Natural killer cell treated with Interleukin-12 subunit alpha and Interleukin-12 subunit beta and Interleukin-15 and Interleukin-18, amount 100 ng/mL, for 72 hours (primary cell): Measurements from ENCODE around the gene WFDC11. TPM values are rescaled to one million over a fixed set of nuclear protein-coding genes. Genes with fewer than 3 reads are reported as not detected.
"Not testable (repeated sequence)": the region's sequence is repeated elsewhere in the genome, so short reads cannot be mapped to it uniquely, and the experiment has no call there.

ENCODE experiments used
- ATAC-seq, 2 donors: fragments of 150-1000 bp; cut with Tn5 transposase in 1 of 2; sonication (Bioruptor Pico), chemical (Tn5 transposase) in 1 of 2; 2 replicates each; pipeline ENCODE4 v1.10.0; 2021
- DNase-seq: peaks from one replicate; pipeline ENCODE4 v3.0.0; 2022; ENCODE audit warnings: low spot score
- H3K27ac Mint-ChIP-seq, 2 donors: 1 replicate in 1 of 2; 2 replicates in 1 of 2; pipeline ENCODE4 v1.8.0; 2022; ENCODE audit warnings: mixed read lengths in 2 of 2, mild to moderate bottlenecking in 1 of 2, moderate library complexity in 1 of 2
- H3K27me3 Mint-ChIP-seq, 2 donors: 1 replicate in 1 of 2; 2 replicates in 1 of 2; pipeline ENCODE4 v1.8.0; 2022; ENCODE audit warnings: mixed read lengths in 2 of 2
- H3K36me3 Mint-ChIP-seq: one replicate; pipeline ENCODE4 v1.8.0; 2022; ENCODE audit warnings: mixed read lengths
- H3K4me1 Mint-ChIP-seq, 2 donors: 1 replicate in 1 of 2; 2 replicates in 1 of 2; pipeline ENCODE4 v1.8.0; 2022; ENCODE audit warnings: low read depth in 2 of 2, mixed read lengths in 2 of 2, mild to moderate bottlenecking in 1 of 2
- H3K4me3 Mint-ChIP-seq: one replicate; pipeline ENCODE4 v1.8.0; 2022; ENCODE audit warnings: mixed read lengths
- H3K9me3 Mint-ChIP-seq: 2 replicates; pipeline ENCODE4 v1.8.0; 2022; ENCODE audit warnings: mixed read lengths
- total RNA-seq, 2 donors: library from RNA; stranded (reverse); gene quantifications; one replicate each; pipeline ENCODE4 v1.2.3, GENCODE V29; 2022

The WFDC11 gene
- total RNA-seq = not detected

GRCh38 chr20:45670139-45670538 lies at the start of gene WFDC11:
TSS of gene WFDC11 (minus strand) at chr20:45670239. CDS start at chr20:45650600, 19,639 bp downstream.
- DNase-seq = no peak
- Mint-ChIP-seq H3K4me1 (no peaks in the 10 kb centered on the region), H3K36me3 (peaks cover 1% of the 10 kb centered on the region)

GRCh38 chr20:45716141-45716688 lies 46.2 kb upstream of the WFDC11 start:
- DNase-seq, H3K36me3 Mint-ChIP-seq, H3K9me3 Mint-ChIP-seq, H3K4me3 Mint-ChIP-seq, ATAC-seq, H3K4me1 Mint-ChIP-seq, H3K27ac Mint-ChIP-seq: not testable (repeated sequence)
- H3K27me3 Mint-ChIP-seq = peaks cover 15 to 52% of the 10 kb centered on the region in 2 donors

More at GRCh38 chr20:45670139-45670538, at the start of gene WFDC11:
- peaks cover 20 to 54% of the 10 kb centered on the region in 2 donors for H3K27me3 Mint-ChIP-seq
- H3K4me3 Mint-ChIP-seq = no peak within 1 kb of the TSS
- H3K27ac Mint-ChIP-seq = no peak within 1 kb of the TSS
- H3K9me3 Mint-ChIP-seq = no peaks in the 10 kb centered on the region
- no peak for ATAC-seq

GRCh38 chr20:45704969-45705637 lies 35.1 kb upstream of the WFDC11 start, which contains the start of gene WFDC10B:
TSS of gene WFDC10B (minus strand) at chr20:45705019. CDS start at chr20:45685992, 19,027 bp downstream.
- DNase-seq (no peak), ATAC-seq (no peak)
- Mint-ChIP-seq H3K27ac (no peak within 1 kb of the TSS), H3K36me3 (no peaks in the 10 kb centered on the region), H3K4me1 (no peaks in the 10 kb centered on the region), H3K27me3 (peaks cover 40 to 44% of the 10 kb centered on the region in 2 donors), H3K4me3 (no peak within 1 kb of the TSS), H3K9me3 (no peaks in the 10 kb centered on the region)

DNA sequence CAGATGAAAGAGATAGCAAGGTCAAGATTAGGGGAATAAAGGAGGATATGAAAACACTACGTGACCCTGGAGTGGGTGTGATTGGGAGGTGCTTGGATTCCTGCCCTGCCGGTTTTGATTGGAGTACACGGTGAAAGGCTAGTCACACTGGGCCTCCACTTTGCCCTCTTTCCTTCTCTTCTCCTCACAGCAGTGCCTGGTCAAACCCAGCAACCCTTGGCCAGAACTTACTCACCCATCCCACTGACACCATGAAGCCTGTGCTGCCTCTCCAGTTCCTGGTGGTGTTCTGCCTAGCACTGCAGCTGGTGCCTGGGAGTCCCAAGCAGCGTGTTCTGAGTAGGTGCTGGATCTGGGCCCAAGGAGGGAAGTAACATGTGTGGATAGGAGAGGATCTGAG lies 31.8 kb upstream of the WFDC11 start, which contains the start of gene WFDC13:
WFDC13 (plus strand) TSS at position 166 of the 400 bp plus-strand sequence; CDS start at position 252, 86 bp downstream.
- DNase-seq (no peak), ATAC-seq (no peak)
- Mint-ChIP-seq H3K27me3 (peaks cover 26 to 27% of the 10 kb centered on the region in 2 donors), H3K4me1 (no peaks in the 10 kb centered on the region), H3K9me3 (no peaks in the 10 kb centered on the region), H3K27ac (no peak within 1 kb of the TSS), H3K4me3 (no peak within 1 kb of the TSS), H3K36me3 (no peaks in the 10 kb centered on the region)

- Mint-ChIP-seq H3K4me3 (no peak overlapping the region), H3K9me3 (no peaks in the 10 kb centered on the region), H3K27me3 (peaks cover 28 to 29% of the 10 kb centered on the region in 2 donors), H3K4me1 (no peaks in the 10 kb centered on the region), H3K27ac (no peak overlapping the region), H3K36me3 (no peaks in the 10 kb centered on the region)
- DNase-seq (no peak), ATAC-seq (no peak)
Observed at GRCh38 chr20:45701104-45701503, 31.1 kb upstream of the WFDC11 start.

DNA sequence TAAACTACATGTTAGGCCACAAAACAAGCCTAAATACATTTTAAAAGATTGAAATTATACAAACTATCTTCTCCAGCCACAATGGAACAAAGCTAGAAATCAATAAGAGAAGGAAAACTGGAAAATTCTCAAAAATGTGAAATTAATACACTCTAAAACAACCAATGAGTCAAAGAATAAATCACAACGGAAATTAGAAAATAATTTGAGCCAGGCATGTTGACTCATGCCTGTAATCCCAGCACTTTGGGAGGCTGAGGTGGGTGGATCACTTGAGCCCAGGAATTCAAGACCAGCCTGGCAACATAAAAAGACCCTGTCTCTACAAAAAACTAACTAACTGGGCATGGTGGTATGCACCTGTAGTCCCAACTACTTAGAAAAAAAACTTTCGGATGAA lies 25.5 kb upstream of the WFDC11 start:
- Mint-ChIP-seq H3K4me1 (no peaks in the 10 kb centered on the region), H3K27ac (no peak overlapping the region)

DNA sequence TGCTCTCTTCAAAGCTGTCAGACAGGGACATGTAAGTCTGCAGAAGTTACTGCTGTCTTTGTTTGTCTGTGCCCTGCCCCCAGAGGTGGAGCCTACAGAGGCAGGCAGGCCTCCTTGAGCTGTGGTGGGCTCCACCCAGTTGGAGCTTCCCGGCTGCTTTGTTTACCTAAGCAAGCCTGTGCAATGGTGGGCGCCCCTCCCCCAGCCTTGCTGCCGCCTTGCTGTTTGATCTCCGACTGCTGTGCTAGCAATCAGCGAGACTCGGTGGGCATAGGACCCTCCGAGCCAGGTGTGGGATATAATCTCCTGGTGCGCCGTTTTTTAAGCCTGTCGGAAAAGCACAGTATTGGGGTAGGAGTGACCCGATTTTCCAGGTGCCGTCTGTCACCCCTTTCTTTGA lies 23.3 kb upstream of the WFDC11 start:
- peaks cover 17 to 39% of the 10 kb centered on the region in 2 donors for H3K27me3 Mint-ChIP-seq
- not testable (repeated sequence) for H3K27ac Mint-ChIP-seq, H3K4me1 Mint-ChIP-seq

More for the DNA sequence above, 25.5 kb upstream of the WFDC11 start:
- ATAC-seq (no peak), DNase-seq (no peak)
- H3K36me3 Mint-ChIP-seq = no peaks in the 10 kb centered on the region
- H3K27me3 Mint-ChIP-seq = peaks cover 17 to 36% of the 10 kb centered on the region in 2 donors
- H3K9me3 Mint-ChIP-seq = peaks cover 2% of the 10 kb centered on the region
- H3K4me3 Mint-ChIP-seq = no peak overlapping the region

GRCh38 chr20:45685896-45686295 lies 15.9 kb upstream of the WFDC11 start:
- ATAC-seq = peak in 1 of 2 donors; percentile 45

More for the DNA sequence above, 23.3 kb upstream of the WFDC11 start:
- not testable (repeated sequence) for DNase-seq, H3K4me3 Mint-ChIP-seq, H3K36me3 Mint-ChIP-seq, H3K9me3 Mint-ChIP-seq, ATAC-seq

DNA sequence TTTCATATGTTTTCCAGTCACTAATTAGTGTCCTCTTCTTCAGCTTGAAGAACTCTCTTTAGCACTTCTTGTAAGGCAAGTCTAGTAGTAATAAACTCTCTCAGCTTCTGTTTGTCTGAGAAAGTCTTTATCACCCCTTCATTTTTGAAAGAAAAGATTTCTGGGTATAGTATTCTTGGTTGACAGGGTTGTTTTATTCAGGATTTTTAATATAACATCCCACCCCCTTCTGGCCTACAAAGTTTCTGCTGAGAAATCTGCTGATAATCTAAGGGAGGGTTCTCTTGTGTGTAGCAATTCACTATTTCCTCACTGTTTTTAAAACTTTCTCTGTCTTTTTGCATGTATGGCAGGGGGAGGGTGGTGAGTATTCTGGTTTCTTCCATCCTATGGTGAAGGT lies 9.6 kb upstream of the WFDC11 start:
- Mint-ChIP-seq H3K4me3 (no peak overlapping the region), H3K27me3 (peaks cover 8 to 37% of the 10 kb centered on the region in 2 donors), H3K4me1 (peaks cover 0 to 3% of the 10 kb centered on the region in 2 donors), H3K27ac (no peak overlapping the region), H3K36me3 (peaks cover 17% of the 10 kb centered on the region), H3K9me3 (peaks cover 3% of the 10 kb centered on the region)
- DNase-seq = no peak
- ATAC-seq = no peak

More at GRCh38 chr20:45685896-45686295, 15.9 kb upstream of the WFDC11 start:
- H3K27me3 Mint-ChIP-seq = peaks cover 12 to 23% of the 10 kb centered on the region in 2 donors
- no peak for DNase-seq
- H3K4me3 Mint-ChIP-seq = no peak overlapping the region
- no peak overlapping the region for H3K27ac Mint-ChIP-seq
- H3K9me3 Mint-ChIP-seq = peaks cover 2% of the 10 kb centered on the region
- no peaks in the 10 kb centered on the region for H3K36me3 Mint-ChIP-seq
- peaks cover 0 to 3% of the 10 kb centered on the region in 2 donors for H3K4me1 Mint-ChIP-seq

GRCh38 chr20:45672765-45673164 lies 2.7 kb upstream of the WFDC11 start:
- no peak for ATAC-seq

DNA sequence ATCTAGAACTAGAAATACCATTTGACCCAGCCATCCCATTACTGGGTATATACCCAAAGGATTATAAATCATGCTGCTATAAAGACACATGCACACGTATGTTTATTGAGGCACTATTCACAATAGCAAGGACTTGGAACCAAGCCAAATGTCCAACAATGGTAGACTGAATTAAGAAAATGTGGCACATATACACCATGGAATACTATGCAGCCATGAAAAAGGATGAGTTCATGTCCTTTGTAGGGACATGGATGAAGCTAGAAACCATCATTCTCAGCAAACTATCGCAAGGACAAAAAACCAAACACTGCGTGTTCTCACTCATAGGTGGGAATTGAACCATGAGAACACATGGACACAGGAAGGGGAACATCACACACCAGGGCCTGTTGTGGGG lies 13.0 kb downstream of the WFDC11 start:
- H3K4me1 Mint-ChIP-seq, H3K4me3 Mint-ChIP-seq, H3K27ac Mint-ChIP-seq, H3K36me3 Mint-ChIP-seq, H3K9me3 Mint-ChIP-seq, ATAC-seq, DNase-seq: not testable (repeated sequence)
- peaks cover 15 to 24% of the 10 kb centered on the region in 2 donors for H3K27me3 Mint-ChIP-seq

More at GRCh38 chr20:45672765-45673164, 2.7 kb upstream of the WFDC11 start:
- no peak for DNase-seq
- Mint-ChIP-seq H3K36me3 (no peaks in the 10 kb centered on the region), H3K9me3 (no peaks in the 10 kb centered on the region), H3K27ac (no peak overlapping the region), H3K4me3 (no peak overlapping the region), H3K4me1 (no peaks in the 10 kb centered on the region), H3K27me3 (peaks cover 21 to 64% of the 10 kb centered on the region in 2 donors)

DNA sequence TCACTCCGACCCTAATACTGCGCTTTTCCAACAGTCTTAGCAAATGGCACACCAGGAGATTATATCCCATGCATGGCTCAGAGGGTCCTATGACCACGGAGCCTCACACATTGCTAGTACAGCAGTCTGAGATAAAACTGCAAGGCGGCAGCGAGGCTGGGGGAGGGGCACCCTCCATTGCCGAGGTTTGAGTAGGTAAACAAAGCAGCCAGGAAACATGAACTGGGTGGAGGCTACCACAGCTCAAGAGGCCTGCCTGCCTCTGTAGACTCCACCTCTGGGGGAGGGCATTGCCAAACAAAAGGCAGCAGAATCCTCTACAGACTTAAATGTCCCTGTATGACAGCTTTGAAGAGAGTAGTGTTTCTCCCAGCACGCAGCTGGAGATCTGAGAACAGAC lies 18.3 kb downstream of the WFDC11 start:
- H3K36me3 Mint-ChIP-seq, DNase-seq, H3K27ac Mint-ChIP-seq, H3K4me1 Mint-ChIP-seq, ATAC-seq, H3K4me3 Mint-ChIP-seq, H3K9me3 Mint-ChIP-seq: not testable (repeated sequence)
- peaks cover 15 to 24% of the 10 kb centered on the region in 2 donors for H3K27me3 Mint-ChIP-seq

DNA sequence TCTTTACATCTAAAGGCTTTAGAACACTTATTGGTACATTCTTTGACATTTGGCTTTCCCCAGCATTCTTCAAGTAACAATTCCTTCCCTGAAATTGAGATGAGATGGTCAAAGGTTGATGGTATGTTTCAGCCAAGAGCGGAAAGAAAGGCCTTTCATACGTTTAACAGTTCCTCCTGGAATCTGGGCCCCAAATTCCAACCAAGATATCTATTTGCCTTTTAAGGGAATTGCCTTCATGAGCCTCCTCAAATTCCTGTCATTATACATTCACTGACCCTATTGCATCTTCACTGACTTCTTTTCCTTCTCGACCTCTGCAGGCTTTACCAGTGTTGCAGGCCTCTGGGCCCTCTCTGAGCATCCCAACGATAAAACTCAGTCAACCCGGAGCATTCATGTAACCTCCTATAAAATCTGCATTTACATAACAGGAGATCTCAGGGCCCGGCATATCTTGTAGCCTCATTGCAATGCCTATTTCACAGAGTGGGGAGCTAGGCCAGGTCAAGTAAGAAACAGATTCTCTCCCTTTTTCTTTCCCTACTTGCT lies 20.7 kb downstream of the WFDC11 start:
- H3K4me3 Mint-ChIP-seq = no peak overlapping the region
- no peak overlapping the region for H3K27ac Mint-ChIP-seq
- H3K27me3 Mint-ChIP-seq = peaks cover 16 to 25% of the 10 kb centered on the region in 2 donors
- H3K9me3 Mint-ChIP-seq = no peaks in the 10 kb centered on the region
- H3K36me3 Mint-ChIP-seq = no peaks in the 10 kb centered on the region
- DNase-seq (no peak), ATAC-seq (no peak)
- no peaks in the 10 kb centered on the region for H3K4me1 Mint-ChIP-seq
